Caco-2 (cell line): ENCODE data around the gene CNKSR3. TPM values are rescaled to one million over a fixed set of nuclear protein-coding genes. Genes with fewer than 3 reads are reported as not detected.

Source experiments
- BruUV-seq: library from RNA; stranded (reverse); fragments of 400-500 nt; replicated peaks from 2 replicates; lab custom pipeline; 2021; lab: Mats Ljungman, UMichigan
- CTCF ChIA-PET: fragments of 300-600 bp; sonication (Branson Sonifier 250); formaldehyde crosslinking; loops from one replicate; lab custom pipeline; 2022; ENCODE audit warnings: antibody characterized with exemption; lab: Charles Lee
- POLR2A ChIA-PET: fragments of 300-600 bp; sonication (Branson Sonifier 250); formaldehyde crosslinking; loops from one replicate; lab custom pipeline; 2022; ENCODE audit warnings: antibody characterized with exemption; lab: Charles Lee
- DNase-seq, 2 experiments: peaks; one replicate each; pipeline versions ENCODE4 v3.0.0 to v3.0.0-alpha.2; 2020 to 2022
- H3K27me3 ChIP-seq: replicated peaks from 2 replicates; pipeline ENCODE4 v1.6.0; 2011; ENCODE audit warnings: low read length; ENCODE audit not compliant: control insufficient read depth, insufficient read depth
- H3K36me3 ChIP-seq: 2 replicates; pipeline ENCODE4 v1.5.1; 2011; ENCODE audit warnings: low read length; ENCODE audit not compliant: control insufficient read depth, insufficient read depth
- H3K4me1 ChIP-seq: fragments of 250-450 bp; sonication (Bioruptor Pico); 2 replicates; pipeline ENCODE4 v1.5.1; 2020; ENCODE audit warnings: mild to moderate bottlenecking
- H3K4me3 ChIP-seq: 2 replicates; pipeline ENCODE4 v1.5.1; 2011; ENCODE audit warnings: low read depth, mild to moderate bottlenecking, control low read depth, low read length
- H3K9me3 ChIP-seq: fragments of 250-450 bp; sonication (Bioruptor Pico); 2 replicates; pipeline ENCODE4 v1.5.1; 2020; ENCODE audit warnings: mild to moderate bottlenecking, moderate library complexity
- H3K27ac Mint-ChIP-seq: one replicate; pipeline ENCODE4 v1.8.0; 2022; ENCODE audit warnings: mixed read lengths; ENCODE audit not compliant: unreplicated experiment
- H3K27me3 Mint-ChIP-seq: one replicate; pipeline ENCODE4 v1.8.0; 2022; ENCODE audit warnings: mixed read lengths; ENCODE audit not compliant: insufficient read depth, unreplicated experiment
- H3K36me3 Mint-ChIP-seq: one replicate; pipeline ENCODE4 v1.8.0; 2022; ENCODE audit warnings: mild to moderate bottlenecking, mixed read lengths; ENCODE audit not compliant: insufficient read depth, unreplicated experiment
- H3K4me1 Mint-ChIP-seq: one replicate; pipeline ENCODE4 v1.8.0; 2022; ENCODE audit warnings: low read depth, mixed read lengths; ENCODE audit not compliant: unreplicated experiment
- H3K4me3 Mint-ChIP-seq: one replicate; pipeline ENCODE4 v1.8.0; 2022; ENCODE audit warnings: mild to moderate bottlenecking, moderate library complexity, mixed read lengths; ENCODE audit not compliant: unreplicated experiment
- H3K9me3 Mint-ChIP-seq: one replicate; pipeline ENCODE4 v1.8.0; 2022; ENCODE audit warnings: mixed read lengths; ENCODE audit not compliant: unreplicated experiment
- intact Hi-C: fragments of 100-400 bp; cut with micrococcal nuclease; formaldehyde crosslinking; loops from one replicate; pipeline ENCODE4 v1.10.0; 2022; ENCODE audit not compliant: unreplicated experiment
- total RNA-seq: library from RNA; stranded (reverse); gene quantifications from 2 replicates; pipeline ENCODE4 v1.2.3, GENCODE V29; 2022
- TF ChIP-seq, protein P1 (sequence below), 2 experiments: fragments of 200-600 bp in 1 of 2; IDR thresholded peaks; 1 replicate in 1 of 2; 2 replicates in 1 of 2; pipeline versions ENCODE4 v1.5.1 to v1.8.0; 2011 to 2022; ENCODE audit warnings: antibody characterized with exemption in 1 of 2, control low read depth in 1 of 2, inconsistent platforms in 1 of 2, low read depth in 1 of 2, low read length in 1 of 2, mild to moderate bottlenecking in 1 of 2, moderate library complexity in 1 of 2; ENCODE audit not compliant: insufficient read depth in 1 of 2, severe bottlenecking in 1 of 2, unreplicated experiment in 1 of 2

CNKSR3 gene
- total RNA-seq, 1 experiment from 2014 or later, result 33.1 TPM

DNA sequence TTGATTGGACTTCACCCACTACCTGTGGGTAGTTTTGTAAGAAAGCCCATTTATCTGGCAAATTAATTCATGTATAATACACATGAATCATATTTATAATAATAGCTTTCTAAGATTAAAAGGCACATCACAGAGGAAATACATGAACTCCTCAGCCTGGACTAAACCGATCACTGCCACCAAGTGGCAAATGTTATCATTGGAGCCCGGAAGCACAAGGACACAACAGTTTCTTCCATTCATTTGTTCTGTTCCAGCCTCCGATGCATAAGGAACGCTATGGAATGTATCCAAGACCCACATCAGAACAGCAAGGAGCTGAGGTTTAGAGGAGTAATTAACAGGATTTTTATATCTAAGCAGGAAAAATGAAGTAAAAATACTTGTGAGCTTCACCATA is 139.9 kb downstream of the CNKSR3 start:
- Mint-ChIP-seq H3K9me3 (no peaks in the 10 kb centered on the region), H3K36me3 (peaks cover 4% of the 10 kb centered on the region), H3K4me3 (no peak overlapping the region), H3K27ac (no peak overlapping the region), H3K4me1 (peaks cover 20% of the 10 kb centered on the region), H3K27me3 (no peaks in the 10 kb centered on the region)
- ChIA-PET POLR2A (no interaction called here), CTCF (interaction anchor here (1.1 kb wide), 1 partner anchor 93 kb away, joined by 3 read pairs; no protein-coding TSS in a partner anchor)
- TF ChIP-seq, protein P1, sequence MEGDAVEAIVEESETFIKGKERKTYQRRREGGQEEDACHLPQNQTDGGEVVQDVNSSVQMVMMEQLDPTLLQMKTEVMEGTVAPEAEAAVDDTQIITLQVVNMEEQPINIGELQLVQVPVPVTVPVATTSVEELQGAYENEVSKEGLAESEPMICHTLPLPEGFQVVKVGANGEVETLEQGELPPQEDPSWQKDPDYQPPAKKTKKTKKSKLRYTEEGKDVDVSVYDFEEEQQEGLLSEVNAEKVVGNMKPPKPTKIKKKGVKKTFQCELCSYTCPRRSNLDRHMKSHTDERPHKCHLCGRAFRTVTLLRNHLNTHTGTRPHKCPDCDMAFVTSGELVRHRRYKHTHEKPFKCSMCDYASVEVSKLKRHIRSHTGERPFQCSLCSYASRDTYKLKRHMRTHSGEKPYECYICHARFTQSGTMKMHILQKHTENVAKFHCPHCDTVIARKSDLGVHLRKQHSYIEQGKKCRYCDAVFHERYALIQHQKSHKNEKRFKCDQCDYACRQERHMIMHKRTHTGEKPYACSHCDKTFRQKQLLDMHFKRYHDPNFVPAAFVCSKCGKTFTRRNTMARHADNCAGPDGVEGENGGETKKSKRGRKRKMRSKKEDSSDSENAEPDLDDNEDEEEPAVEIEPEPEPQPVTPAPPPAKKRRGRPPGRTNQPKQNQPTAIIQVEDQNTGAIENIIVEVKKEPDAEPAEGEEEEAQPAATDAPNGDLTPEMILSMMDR (IDR thresholded peaks at IDR 0.05; ENCODE audit: insufficient read depth in 1 of 2, low read depth in 1 of 2, low read length in 1 of 2, severe bottlenecking in 1 of 2, unreplicated experiment in 1 of 2), result peak in 1 of 2 experiments; percentile 62
- no peaks in the 10 kb centered on the region for H3K9me3 ChIP-seq
- DNase-seq, result peak in 1 of 2 experiments; percentile 35
- peaks cover 22% of the 10 kb centered on the region for H3K4me1 ChIP-seq
- intact Hi-C loops, result loop anchor here (2.0 to 5.0 kb wide), 3 partner anchors 16 to 142 kb away; partner anchors contain the start of gene CNKSR3
- H3K36me3 ChIP-seq, result no peaks in the 10 kb centered on the region
- H3K27me3 ChIP-seq, result no peaks in the 10 kb centered on the region
- BruUV-seq, result no TSS peak
- H3K4me3 ChIP-seq, result no peak overlapping the region

DNA sequence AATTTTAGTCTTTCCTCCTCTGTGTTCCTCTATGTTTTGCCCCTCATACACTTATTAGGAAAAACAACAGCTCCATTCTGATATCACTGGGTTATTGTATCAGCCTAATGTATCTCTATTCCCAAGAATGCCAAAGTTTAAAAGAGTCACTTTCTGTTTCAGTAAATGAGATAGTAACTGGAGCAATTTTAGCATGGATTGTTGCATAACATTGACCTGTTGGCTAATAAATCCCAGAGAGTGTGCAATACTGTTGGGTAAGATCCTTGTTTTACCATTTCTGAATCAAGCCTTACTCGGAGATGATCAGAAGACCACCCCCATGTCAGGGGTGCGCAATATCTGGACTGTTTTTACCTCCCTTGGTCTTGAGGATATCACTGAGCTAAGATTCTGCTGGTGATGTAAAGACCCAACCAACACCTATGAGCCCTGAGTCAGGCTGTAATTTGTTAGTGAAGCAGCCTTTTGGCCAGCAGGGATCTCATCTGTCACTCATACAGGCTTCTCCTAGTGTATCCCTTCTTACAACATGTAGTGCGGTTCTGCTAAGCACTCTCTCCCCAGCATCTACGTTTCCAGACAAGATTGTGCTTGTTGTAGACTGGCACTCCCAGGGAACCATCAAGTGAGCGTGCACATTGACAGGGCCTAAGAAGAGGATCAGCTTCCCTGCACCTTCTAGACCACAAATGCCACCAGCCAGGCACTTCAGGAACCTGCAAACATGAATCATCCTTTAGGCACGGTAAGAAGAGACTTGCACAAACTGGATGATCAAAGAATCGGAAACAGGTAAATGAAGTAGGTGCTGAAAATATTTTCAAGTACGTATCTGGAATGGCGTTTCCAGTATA is 142.4 kb downstream of the CNKSR3 start:
- Histone ChIP-seq H3K9me3 (no peaks in the 10 kb centered on the region), H3K27me3 (no peaks in the 10 kb centered on the region), H3K4me3 (no peak overlapping the region), H3K4me1 (peaks cover 22% of the 10 kb centered on the region), H3K36me3 (no peaks in the 10 kb centered on the region)
- ChIA-PET POLR2A (no interaction called here), CTCF (no interaction called here)
- intact Hi-C loops, result no loop called here
- Mint-ChIP-seq H3K36me3 (peaks cover 4% of the 10 kb centered on the region), H3K9me3 (no peaks in the 10 kb centered on the region), H3K27ac (no peak overlapping the region), H3K4me3 (no peak overlapping the region), H3K27me3 (no peaks in the 10 kb centered on the region), H3K4me1 (peaks cover 20% of the 10 kb centered on the region)
- no peak for DNase-seq
- BruUV-seq, result no TSS peak
- TF ChIP-seq, protein P1 (IDR thresholded peaks at IDR 0.05; ENCODE audit: insufficient read depth in 1 of 2, low read depth in 1 of 2, low read length in 1 of 2, severe bottlenecking in 1 of 2, unreplicated experiment in 1 of 2), result no peak

DNA sequence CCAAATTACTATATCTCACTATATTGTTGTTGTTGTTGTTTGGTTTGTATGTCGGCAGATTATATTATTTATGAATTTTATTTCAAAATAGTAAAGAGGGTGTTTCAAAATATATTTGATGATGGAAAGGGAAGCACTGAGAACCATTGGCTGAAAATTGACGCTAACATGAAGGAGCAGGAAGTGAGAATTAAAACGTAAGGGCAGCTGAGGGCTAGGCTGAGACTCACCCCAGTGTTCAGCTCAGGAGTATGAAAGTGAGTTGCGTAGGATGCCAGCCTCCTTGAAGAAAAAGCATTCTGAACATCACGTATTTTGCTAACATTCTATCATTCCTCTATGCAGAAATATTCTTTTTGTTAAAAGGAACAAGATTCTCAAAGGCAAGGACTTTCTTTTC is 143.1 kb downstream of the CNKSR3 start:
- Histone ChIP-seq H3K4me1 (peaks cover 19% of the 10 kb centered on the region), H3K4me3 (no peak overlapping the region), H3K9me3 (no peaks in the 10 kb centered on the region), H3K36me3 (no peaks in the 10 kb centered on the region), H3K27me3 (no peaks in the 10 kb centered on the region)
- H3K27me3 Mint-ChIP-seq, result no peaks in the 10 kb centered on the region
- H3K9me3 Mint-ChIP-seq, result no peaks in the 10 kb centered on the region
- H3K4me1 Mint-ChIP-seq, result peaks cover 19% of the 10 kb centered on the region
- BruUV-seq, result no TSS peak
- no peak overlapping the region for H3K4me3 Mint-ChIP-seq
- H3K36me3 Mint-ChIP-seq, result peaks cover 4% of the 10 kb centered on the region
- POLR2A ChIA-PET, result no interaction called here
- TF ChIP-seq, protein P1 (IDR thresholded peaks at IDR 0.05; ENCODE audit: insufficient read depth in 1 of 2, low read depth in 1 of 2, low read length in 1 of 2, severe bottlenecking in 1 of 2, unreplicated experiment in 1 of 2), result no peak
- intact Hi-C loops, result no loop called here
- H3K27ac Mint-ChIP-seq, result no peak overlapping the region
- CTCF ChIA-PET, result no interaction called here
- no peak for DNase-seq
